Measurements from ENCODE around the gene COPB2.

Gene COPB2

GRCh38 chr3:139380575-139380974 is 8.9 kb downstream of the COPB2 start:
- Histone ChIP-seq H2BK15ac (ENCODE audit: low read depth, poor library complexity, severe bottlenecking) (no peak overlapping the region), H3K4me1 (ENCODE audit: control insufficient read depth, insufficient read depth, low read depth, low read length) (no peaks in the 10 kb centered on the region), H3K36me3 (ENCODE audit: control insufficient read depth in 1 of 2, insufficient read depth in 2 of 2, low read depth in 1 of 2, low read length in 2 of 2) (peaks cover 12 to 87% of the 10 kb centered on the region in 2 experiments), H3K27me3 (ENCODE audit: control insufficient read depth in 1 of 2, insufficient read depth in 1 of 2, low read length in 2 of 2) (no peaks in the 10 kb centered on the region), H3K9me3 (ENCODE audit: control insufficient read depth, low read length) (no peaks in the 10 kb centered on the region), H3K4me2 (ENCODE audit: low read length, poor library complexity, severe bottlenecking) (no peak overlapping the region), H4K91ac (ENCODE audit: low read length) (no peak overlapping the region), H3K18ac (ENCODE audit: low read depth in 1 of 2, low read length in 2 of 2) (no peak overlapping the region), H3K27ac (ENCODE audit: low read length, poor library complexity, severe bottlenecking) (no peak overlapping the region), H3K4ac (ENCODE audit: low read depth in 1 of 2, low read length in 2 of 2) (no peak overlapping the region), H3K79me1 (replicated peaks; ENCODE audit: low read length, poor library complexity, severe bottlenecking) (peaks cover 3% of the 10 kb centered on the region), H3K23ac (ENCODE audit: low read length in 2 of 2) (no peak overlapping the region), H2AK5ac (ENCODE audit: low read length, severe bottlenecking) (no peak overlapping the region), H3K9ac (ENCODE audit: low read length) (no peak overlapping the region), H2AFZ (ENCODE audit: low read depth, low read length) (no peak overlapping the region), H3K14ac (ENCODE audit: low read length in 2 of 2) (no peak overlapping the region), H4K8ac (ENCODE audit: low read length) (no peak overlapping the region), H3K4me3 (ENCODE audit: insufficient read depth in 1 of 2, low read depth in 1 of 2, low read length in 2 of 2) (no peak overlapping the region), H2BK5ac (ENCODE audit: low read depth, low read length, poor library complexity, severe bottlenecking) (no peak overlapping the region), H2BK120ac (ENCODE audit: low read depth, low read length) (no peak overlapping the region), H2BK12ac (ENCODE audit: low read length in 2 of 2) (no peak overlapping the region)
- DNase-seq = no peak
- WGBS = 100% methylated on average over 3 of the region's 4 CpGs

GRCh38 chr3:139378587-139379241 is 10.7 kb downstream of the COPB2 start:
- Histone ChIP-seq H3K4me2 (ENCODE audit: low read length, poor library complexity, severe bottlenecking) (no peak overlapping the region), H4K91ac (ENCODE audit: low read length) (no peak overlapping the region), H2AFZ (ENCODE audit: low read depth, low read length) (no peak overlapping the region), H4K8ac (ENCODE audit: low read length) (no peak overlapping the region), H3K14ac (ENCODE audit: low read length in 2 of 2) (no peak overlapping the region), H3K4me1 (ENCODE audit: control insufficient read depth, insufficient read depth, low read depth, low read length) (no peaks in the 10 kb centered on the region), H2BK120ac (ENCODE audit: low read depth, low read length) (no peak overlapping the region), H3K79me1 (replicated peaks; ENCODE audit: low read length, poor library complexity, severe bottlenecking) (peaks cover 3% of the 10 kb centered on the region), H3K23ac (ENCODE audit: low read length in 2 of 2) (no peak overlapping the region), H2AK5ac (ENCODE audit: low read length, severe bottlenecking) (no peak overlapping the region), H3K9me3 (ENCODE audit: control insufficient read depth, low read length) (no peaks in the 10 kb centered on the region), H3K27ac (ENCODE audit: low read length, poor library complexity, severe bottlenecking) (no peak overlapping the region), H3K4ac (ENCODE audit: low read depth in 1 of 2, low read length in 2 of 2) (no peak overlapping the region), H3K9ac (ENCODE audit: low read length) (no peak overlapping the region), H2BK5ac (ENCODE audit: low read depth, low read length, poor library complexity, severe bottlenecking) (no peak overlapping the region), H2BK12ac (ENCODE audit: low read length in 2 of 2) (no peak overlapping the region), H3K27me3 (ENCODE audit: control insufficient read depth in 1 of 2, insufficient read depth in 1 of 2, low read length in 2 of 2) (no peaks in the 10 kb centered on the region), H3K4me3 (ENCODE audit: insufficient read depth in 1 of 2, low read depth in 1 of 2, low read length in 2 of 2) (no peak overlapping the region), H2BK15ac (ENCODE audit: low read depth, poor library complexity, severe bottlenecking) (no peak overlapping the region), H3K18ac (ENCODE audit: low read depth in 1 of 2, low read length in 2 of 2) (no peak overlapping the region), H3K36me3 (ENCODE audit: control insufficient read depth in 1 of 2, insufficient read depth in 2 of 2, low read depth in 1 of 2, low read length in 2 of 2) (peaks cover 16 to 95% of the 10 kb centered on the region in 2 experiments)
- DNase-seq = no peak
- 100% methylated on average over 1 of the region's 3 CpGs for WGBS

GRCh38 chr3:139377378-139377777 is 12.1 kb downstream of the COPB2 start:
- Histone ChIP-seq H3K9ac (ENCODE audit: low read length) (no peak overlapping the region), H2BK5ac (ENCODE audit: low read depth, low read length, poor library complexity, severe bottlenecking) (no peak overlapping the region), H3K4me2 (ENCODE audit: low read length, poor library complexity, severe bottlenecking) (no peak overlapping the region), H4K8ac (ENCODE audit: low read length) (no peak overlapping the region), H2BK15ac (ENCODE audit: low read depth, poor library complexity, severe bottlenecking) (no peak overlapping the region), H3K18ac (ENCODE audit: low read depth in 1 of 2, low read length in 2 of 2) (no peak overlapping the region), H3K36me3 (ENCODE audit: control insufficient read depth in 1 of 2, insufficient read depth in 2 of 2, low read depth in 1 of 2, low read length in 2 of 2) (peaks cover 23 to 98% of the 10 kb centered on the region in 2 experiments), H3K4ac (ENCODE audit: low read depth in 1 of 2, low read length in 2 of 2) (no peak overlapping the region), H3K9me3 (ENCODE audit: control insufficient read depth, low read length) (no peaks in the 10 kb centered on the region), H3K27ac (ENCODE audit: low read length, poor library complexity, severe bottlenecking) (no peak overlapping the region), H3K79me1 (replicated peaks; ENCODE audit: low read length, poor library complexity, severe bottlenecking) (peaks cover 7% of the 10 kb centered on the region), H3K27me3 (ENCODE audit: control insufficient read depth in 1 of 2, insufficient read depth in 1 of 2, low read length in 2 of 2) (no peaks in the 10 kb centered on the region), H2BK12ac (ENCODE audit: low read length in 2 of 2) (no peak overlapping the region), H3K14ac (ENCODE audit: low read length in 2 of 2) (no peak overlapping the region), H3K4me1 (ENCODE audit: control insufficient read depth, insufficient read depth, low read depth, low read length) (no peaks in the 10 kb centered on the region), H2AK5ac (ENCODE audit: low read length, severe bottlenecking) (no peak overlapping the region), H2AFZ (ENCODE audit: low read depth, low read length) (no peak overlapping the region), H3K23ac (ENCODE audit: low read length in 2 of 2) (no peak overlapping the region), H2BK120ac (ENCODE audit: low read depth, low read length) (no peak overlapping the region), H4K91ac (ENCODE audit: low read length) (no peak overlapping the region), H3K4me3 (ENCODE audit: insufficient read depth in 1 of 2, low read depth in 1 of 2, low read length in 2 of 2) (no peak overlapping the region)
- no peak for DNase-seq
- 96% methylated on average over 3 of the region's 3 CpGs for WGBS

- H3K4ac ChIP-seq (ENCODE audit: low read depth in 1 of 2, low read length in 2 of 2) = no peak overlapping the region
- H3K4me3 ChIP-seq (ENCODE audit: insufficient read depth in 1 of 2, low read depth in 1 of 2, low read length in 2 of 2) = no peak overlapping the region
- no peak overlapping the region for H2BK12ac ChIP-seq (ENCODE audit: low read length in 2 of 2)
- H3K23ac ChIP-seq (ENCODE audit: low read length in 2 of 2) = no peak overlapping the region
- H3K4me2 ChIP-seq (ENCODE audit: low read length, poor library complexity, severe bottlenecking) = no peak overlapping the region
- H3K4me1 ChIP-seq (ENCODE audit: control insufficient read depth, insufficient read depth, low read depth, low read length) = no peaks in the 10 kb centered on the region
- no peak overlapping the region for H4K91ac ChIP-seq (ENCODE audit: low read length)
- H2BK5ac ChIP-seq (ENCODE audit: low read depth, low read length, poor library complexity, severe bottlenecking) = no peak overlapping the region
- no peak overlapping the region for H3K18ac ChIP-seq (ENCODE audit: low read depth in 1 of 2, low read length in 2 of 2)
- no peak overlapping the region for H2AK5ac ChIP-seq (ENCODE audit: low read length, severe bottlenecking)
- no peak overlapping the region for H4K8ac ChIP-seq (ENCODE audit: low read length)
- no peak for DNase-seq
- 100% methylated on average over 1 of the region's 2 CpGs for WGBS
- no peak overlapping the region for H2AFZ ChIP-seq (ENCODE audit: low read depth, low read length)
- no peaks in the 10 kb centered on the region for H3K27me3 ChIP-seq (ENCODE audit: control insufficient read depth in 1 of 2, insufficient read depth in 1 of 2, low read length in 2 of 2)
- H3K9ac ChIP-seq (ENCODE audit: low read length) = no peak overlapping the region
- H3K27ac ChIP-seq (ENCODE audit: low read length, poor library complexity, severe bottlenecking) = no peak overlapping the region
- H2BK120ac ChIP-seq (ENCODE audit: low read depth, low read length) = no peak overlapping the region
- H3K14ac ChIP-seq (ENCODE audit: low read length in 2 of 2) = no peak overlapping the region
- peaks cover 23 to 98% of the 10 kb centered on the region in 2 experiments for H3K36me3 ChIP-seq (ENCODE audit: control insufficient read depth in 1 of 2, insufficient read depth in 2 of 2, low read depth in 1 of 2, low read length in 2 of 2)
- no peak overlapping the region for H2BK15ac ChIP-seq (ENCODE audit: low read depth, poor library complexity, severe bottlenecking)
- H3K9me3 ChIP-seq (ENCODE audit: control insufficient read depth, low read length) = no peaks in the 10 kb centered on the region
- peaks cover 12% of the 10 kb centered on the region for H3K79me1 ChIP-seq (replicated peaks; ENCODE audit: low read length, poor library complexity, severe bottlenecking)
These were observed 15.3 kb downstream of the COPB2 start for GRCh38 chr3:139374099-139374498.
